Superior temporal gyrus (tissue), 1 donor: ENCODE results near the gene ZEB2.

ENCODE experiments used
- DNase-seq: peaks from one replicate; pipeline ENCODE4 v3.0.0-alpha.2; 2016; ENCODE audit errors: extremely low spot score

ZEB2 gene

DNA sequence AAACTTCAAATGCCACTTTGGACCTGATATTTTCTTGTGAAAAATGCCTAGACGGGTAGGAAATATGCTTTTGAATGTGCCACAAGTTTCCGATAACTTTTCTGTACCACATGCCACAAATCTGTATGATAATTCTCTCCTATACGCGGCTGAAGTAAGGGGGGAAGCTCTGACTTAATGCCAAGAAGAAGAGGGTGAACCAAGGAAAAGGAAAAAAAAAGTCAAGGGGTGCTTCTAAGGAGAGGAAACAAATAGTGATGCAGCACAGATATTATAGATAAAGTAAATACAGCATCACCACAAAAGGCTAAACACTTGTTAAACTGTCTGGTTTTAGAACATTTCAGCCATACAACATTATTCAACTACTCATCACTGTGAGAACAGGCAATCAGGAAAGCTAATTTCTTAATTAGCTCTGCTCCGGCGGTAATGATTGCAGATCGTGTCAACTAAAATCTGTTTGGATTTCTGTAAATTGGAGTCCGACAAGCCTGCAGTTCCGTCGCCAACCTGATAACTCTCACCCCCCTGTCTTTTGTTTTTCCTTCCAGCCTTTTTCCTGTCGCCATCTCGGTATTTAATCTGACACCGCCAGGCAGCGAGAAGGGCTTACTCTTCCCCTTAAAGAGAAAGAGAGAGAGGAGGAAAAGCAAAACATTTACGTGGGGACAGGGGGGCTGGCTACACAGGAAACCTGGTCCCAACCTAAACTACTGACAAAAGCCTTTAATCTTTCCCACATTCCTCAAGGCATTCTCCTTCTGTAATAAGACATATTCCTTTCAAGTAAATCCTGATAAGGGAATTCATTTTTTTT is 67.5 kb downstream of the ZEB2 start:
- peak; percentile 78 for DNase-seq

DNA sequence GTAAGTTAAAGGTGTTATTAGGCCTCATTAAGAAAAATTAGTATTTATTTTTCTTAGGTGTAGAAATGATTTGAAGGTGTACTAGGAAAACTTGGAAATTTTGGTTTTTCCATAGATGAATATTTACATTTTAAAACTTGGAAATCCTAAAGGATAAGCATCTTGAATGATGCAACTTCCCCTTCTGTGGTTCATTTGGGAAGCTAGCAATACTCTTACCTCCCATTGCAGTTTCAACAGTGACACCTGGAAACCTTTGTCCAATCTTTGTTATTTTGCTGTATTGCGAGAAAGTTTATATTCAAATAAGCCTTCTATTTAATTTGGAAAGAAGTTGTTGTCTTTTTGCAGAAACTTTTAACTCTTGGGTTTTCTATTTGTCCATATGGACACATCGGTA is 68.5 kb downstream of the ZEB2 start:
- DNase-seq: peak; percentile 68

DNA sequence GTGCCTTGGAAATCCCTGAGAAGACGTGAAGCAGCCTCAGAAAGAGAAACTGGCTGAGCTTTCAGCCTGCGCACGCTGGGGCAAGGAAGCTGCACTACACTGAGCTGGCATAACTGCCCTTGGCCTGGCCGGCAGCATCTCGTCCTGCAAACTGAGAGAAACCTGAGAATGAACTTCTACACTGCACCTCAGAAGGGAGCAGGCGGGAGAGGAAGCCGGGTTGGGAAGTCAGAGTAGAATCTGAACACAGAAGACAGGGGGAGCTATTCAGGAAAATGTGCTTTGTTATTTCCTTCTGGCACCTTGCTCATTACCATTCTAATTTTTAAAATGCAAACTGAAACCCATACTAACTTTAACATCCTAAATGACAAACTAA is 70.9 kb downstream of the ZEB2 start:
- DNase-seq: peak; percentile 63

DNA sequence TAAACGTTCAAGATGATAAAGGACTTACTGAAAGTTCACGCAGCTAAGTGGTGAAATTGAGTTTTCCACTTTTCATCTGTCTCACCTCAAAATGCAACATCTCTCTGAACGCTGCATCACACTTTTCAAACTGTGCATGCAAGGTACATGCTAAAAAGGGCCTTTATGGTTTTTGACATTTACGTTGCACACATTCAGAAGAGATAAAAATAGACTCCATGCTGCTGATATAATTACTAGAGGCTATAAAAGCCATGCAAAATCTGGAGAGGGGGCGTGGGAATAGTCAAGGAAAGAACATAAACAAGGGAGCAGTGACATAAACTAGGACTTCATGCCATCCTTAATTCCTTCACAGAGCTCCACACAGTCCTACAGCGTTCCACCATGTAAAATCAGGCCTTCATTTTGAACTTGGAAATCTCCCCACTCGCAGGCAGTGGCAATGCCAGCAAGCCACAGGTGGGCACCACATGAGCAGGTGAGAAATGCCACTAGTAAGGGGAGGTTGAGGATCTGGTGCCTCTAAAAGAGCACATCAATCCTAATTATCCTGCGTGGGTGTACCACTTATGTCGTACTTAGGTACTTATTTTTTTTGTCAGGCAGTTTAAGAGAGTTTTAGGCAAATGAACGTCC is 71.4 kb downstream of the ZEB2 start:
- peak; percentile 67 for DNase-seq

DNA sequence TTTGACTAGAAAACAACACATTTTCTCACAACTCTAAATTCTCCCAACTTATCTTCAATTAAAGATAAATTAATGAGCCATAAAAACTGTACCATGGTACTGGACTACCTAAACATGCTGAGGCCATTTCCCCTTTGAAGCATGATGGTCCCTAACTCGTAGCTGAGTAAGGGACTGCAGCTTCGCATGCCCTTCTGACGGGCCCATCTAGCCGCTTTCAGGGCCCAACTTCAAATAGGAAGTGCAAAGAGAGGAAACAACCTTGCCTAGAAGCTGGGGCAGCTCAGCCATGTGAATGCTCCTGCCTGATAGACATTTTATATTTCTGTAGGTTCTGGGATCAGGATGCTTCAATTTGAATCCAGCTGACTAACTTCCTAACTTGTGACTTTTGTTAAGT is 72.4 kb downstream of the ZEB2 start:
- DNase-seq: no peak

DNA sequence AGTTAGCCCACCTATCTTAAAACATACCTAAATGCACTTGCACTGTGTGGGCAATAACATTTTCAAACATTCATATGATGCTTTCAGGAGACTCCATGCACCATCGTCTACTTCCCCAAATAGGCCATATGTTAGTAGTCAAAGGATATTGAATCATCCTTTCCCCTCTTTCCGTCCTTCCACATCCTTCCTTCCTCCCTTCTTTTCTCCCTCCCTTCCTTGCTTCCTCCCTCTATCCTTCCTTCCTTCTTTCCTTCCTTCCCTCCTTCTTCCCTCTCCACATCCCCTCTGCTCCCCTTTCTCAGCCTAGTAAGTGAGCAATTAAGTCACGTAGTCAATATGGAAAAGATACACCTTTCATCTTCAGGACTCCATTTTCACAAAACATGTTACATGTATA is 73.8 kb downstream of the ZEB2 start:
- no peak for DNase-seq

DNA sequence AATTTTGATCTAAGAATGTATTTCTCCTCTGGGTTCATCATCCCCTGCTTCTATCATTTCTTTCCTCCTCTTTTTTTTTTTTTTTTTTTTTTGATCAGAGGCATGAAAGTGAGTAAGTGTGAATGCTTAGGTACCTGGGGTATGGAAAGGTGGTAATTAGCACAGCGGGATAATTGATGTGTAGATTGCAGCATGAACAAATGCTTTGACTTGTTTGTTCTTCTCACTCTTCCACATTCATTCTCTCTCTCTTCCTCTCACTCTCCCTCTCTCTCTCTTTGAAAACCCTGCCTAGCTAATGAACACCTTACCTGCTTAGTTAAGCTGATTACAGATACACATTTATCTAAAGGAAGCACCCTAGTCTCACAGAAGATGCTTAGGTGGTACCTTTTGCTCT is 74.7 kb downstream of the ZEB2 start:
- DNase-seq: no peak

DNA sequence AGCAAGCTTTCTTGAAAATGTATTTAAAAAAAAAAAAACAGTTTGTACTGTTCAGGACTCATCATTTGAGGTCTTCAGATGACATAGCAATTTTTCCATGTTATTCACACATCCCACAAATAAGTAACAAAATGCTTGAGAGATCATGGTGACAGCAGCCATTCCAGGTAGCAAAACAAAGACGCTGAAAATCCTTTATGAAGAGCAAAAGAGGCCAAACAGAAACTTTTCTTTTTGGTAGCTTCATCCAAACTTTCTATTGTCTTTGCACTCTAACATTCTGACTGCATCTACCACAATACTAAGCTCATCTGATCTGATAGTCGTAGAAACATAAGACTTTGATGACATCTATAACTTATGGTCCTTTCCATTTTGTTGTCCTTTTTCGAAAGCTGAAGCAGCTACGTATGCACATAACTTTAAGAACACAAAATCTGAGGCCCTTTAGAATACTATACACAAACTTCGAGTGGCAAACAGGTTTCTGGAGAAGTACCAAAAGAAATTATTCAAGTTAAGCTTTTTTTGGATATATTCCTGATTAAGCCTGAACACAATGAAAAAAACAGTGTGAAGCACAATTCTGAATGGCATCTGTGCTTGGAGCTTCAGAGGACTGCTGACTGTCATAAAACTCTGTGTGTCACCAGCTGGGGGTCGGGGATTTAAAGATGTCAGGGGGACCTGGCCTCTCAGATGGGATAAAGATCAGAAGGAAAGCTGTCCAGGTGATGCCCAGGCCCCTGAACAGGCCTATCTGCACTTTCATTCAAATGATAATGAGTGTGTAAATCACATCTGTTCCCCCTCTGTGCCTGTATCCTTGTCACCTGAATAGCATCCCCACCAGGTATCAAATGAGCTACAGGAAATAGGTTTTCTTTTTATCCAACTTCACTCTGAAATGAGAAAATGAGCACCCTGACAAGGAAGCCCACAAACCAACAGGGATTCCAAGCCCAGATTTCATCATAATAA is 75.8 kb downstream of the ZEB2 start:
- peak; percentile 62 for DNase-seq

DNA sequence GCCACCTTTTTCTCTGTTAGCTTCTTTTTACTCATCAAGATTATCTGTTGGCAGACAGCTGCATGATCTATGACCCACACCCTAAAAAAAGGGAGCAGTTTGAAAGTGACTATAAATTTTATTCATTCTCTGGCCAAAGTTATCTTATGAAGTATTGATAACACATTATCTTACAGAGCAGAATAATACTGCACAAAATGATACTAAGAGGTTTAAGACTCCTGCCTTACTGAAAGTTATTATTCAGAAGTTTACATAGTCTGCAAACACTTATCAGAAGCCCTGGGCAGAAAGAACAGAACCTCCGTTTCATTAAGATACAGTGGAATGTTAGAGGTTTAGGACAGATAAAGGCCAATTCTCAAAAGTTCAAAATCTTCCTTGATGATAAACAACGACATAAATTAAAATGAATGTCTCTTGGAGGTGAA is 78.2 kb downstream of the ZEB2 start:
- no peak for DNase-seq

DNA sequence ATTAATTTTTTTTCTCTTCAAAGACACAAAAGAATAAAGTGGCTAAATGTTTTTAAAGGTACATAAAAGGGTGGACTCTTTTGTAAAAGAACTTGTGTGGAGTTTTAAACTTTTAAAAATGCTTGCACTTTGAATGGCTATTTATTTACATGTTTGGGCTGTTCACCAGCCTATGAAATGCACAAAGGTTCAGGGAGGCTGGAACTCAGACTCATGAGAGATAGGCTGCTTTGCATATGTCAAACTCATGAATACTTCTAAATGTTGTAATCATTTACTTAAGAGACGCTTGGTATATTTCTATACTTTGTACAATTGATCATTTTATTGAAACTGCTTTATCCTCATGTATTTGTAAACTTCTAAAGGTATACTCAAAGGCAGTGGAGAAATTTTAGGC is 79.9 kb downstream of the ZEB2 start:
- DNase-seq: no peak

DNA sequence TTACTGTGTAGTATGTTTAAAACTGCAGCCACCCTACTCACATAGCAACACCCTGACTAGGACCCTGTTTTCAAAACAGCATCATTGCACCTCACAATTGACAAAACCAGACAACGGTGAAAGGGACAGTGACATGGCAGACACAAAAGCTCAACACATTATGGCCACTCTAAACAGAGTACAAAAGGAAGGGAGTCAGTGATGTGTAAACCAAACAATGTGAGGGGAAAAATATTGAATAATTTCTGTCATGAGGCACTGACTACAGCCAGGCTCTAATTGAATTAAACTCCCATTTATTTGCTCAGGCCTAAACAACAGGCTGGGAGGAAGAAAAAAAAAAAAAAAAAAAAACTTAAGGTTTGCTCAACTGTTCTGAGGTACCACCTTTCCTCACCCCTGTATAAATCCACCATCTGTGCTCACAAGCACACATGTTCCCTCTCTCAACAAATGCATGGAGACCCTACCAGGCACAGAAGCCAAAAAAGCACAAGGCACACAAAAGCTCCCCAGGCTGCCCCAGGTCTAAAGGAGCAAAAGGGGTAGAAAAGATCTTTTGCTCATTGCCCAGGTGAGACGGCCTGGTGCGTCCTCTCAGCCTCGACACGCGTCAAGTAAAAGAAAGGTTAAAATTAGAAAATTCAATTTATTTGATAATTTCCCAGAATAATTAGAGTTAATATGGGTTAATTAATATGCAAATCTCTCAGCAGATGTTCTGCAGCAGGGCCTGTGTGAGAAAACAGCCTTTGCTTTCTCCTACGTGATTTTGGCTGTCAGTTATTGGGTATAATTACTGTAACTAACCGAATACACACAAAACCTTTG is 80.9 kb downstream of the ZEB2 start:
- DNase-seq: no peak

DNA sequence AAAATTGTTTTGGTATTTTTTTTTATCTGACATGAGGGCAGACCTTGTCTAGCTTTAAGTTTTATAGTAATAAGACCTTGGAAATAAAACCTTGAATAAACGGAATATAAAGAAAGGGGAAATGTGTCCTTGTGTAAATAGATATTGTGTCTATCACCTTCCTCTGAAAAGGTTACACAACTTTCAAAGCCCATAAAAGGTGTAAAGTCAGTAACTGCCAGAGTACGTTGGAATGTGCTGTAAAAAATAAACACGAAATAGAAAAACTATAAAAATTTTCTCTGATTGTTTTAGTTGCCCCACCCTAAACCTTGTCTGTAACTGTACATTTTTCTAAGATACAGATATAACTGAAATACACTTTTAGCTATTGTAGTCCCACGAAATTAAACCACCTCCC is 82.3 kb downstream of the ZEB2 start:
- DNase-seq: no peak

DNA sequence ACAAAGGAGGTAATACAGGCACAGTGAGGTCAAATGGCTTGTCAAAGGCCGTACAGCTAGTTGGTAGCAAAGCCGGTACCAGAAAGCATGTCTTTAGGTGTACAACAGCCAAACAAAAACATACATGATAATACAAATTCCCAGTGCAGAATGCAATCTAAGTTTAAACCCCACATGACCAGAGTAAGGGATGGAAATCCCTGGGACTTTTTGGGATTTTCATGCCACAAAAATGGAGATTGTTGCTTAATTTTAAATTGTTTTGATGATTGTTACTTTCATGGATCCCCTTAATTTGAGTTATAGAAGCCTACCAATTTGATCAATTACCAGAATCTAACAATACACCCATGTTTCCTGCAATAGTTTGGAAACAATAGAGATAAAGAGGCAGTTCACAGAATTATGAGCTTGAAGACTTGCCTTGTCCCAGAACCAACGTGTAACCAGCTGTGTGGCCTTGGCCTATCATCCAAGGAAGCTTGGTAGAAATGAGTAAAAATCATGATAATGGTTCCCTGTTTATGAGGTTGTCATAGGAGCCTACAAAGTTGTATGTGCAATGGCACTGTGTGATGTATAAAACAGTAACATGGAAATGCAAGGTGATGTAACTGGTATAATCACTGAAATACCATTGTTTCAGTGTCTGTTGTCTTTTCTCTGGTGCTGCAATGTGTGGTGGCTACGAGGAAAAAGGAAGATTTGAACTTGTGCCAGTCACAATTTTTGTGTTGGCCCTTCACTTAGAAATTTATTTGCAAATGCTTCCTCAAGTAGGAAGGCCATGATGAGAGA is 85.3 kb downstream of the ZEB2 start:
- peak; percentile 59 for DNase-seq

DNA sequence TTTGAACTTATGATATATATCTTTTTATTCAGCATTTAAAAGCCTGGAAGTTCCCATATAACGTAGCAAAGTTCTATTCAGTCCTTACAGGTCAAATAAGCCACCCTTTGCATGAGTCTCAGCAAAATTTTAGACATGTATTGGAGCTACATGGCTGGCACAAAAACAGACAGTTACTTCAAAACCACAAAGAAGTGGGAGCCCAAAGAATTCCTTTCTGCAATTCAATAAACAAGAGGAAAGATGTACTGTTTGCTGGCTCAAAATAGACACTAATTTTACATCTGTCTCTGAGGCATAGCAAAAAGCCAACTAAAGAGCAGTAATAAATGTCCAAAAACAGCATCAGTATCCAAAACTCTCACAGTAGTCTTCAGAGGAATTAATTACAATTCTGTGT is 87.0 kb downstream of the ZEB2 start:
- peak; percentile 68 for DNase-seq

DNA sequence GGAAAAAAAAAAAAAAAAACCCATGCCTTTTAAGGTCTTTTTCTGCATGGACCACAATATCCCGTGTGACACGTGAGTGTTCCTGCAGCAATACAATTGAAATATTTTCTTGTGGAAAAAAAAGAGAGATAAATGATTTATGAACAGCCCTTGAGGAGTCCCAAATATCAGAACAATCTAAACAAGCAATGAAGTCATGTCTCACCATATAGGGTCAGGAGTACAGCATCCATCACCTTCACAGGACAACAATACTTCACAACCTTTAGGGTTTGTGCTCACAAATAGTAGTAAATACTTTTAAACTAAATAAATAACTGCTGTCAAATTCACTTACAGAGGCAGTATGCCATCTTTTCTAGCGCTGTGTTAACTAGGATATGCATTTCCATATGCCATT is 87.9 kb downstream of the ZEB2 start:
- peak; percentile 80 for DNase-seq

DNA sequence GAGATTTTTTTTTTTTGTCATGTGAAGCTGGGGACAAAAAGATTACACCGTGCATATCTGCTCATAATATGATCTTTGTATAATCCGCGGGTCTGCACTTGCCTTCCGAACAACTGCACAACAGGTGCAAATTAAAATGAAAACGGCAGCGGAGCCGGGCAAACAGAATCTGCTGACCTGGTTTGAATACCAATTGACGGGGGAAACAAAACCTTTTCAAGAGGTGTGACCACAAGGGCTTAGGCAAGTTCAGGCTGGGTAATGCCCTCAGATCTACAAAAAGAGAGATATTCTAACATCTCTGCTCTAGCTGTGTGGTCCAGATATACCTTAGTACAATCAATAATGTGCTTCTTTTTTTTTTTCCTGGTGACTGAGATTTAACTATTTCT is 88.5 kb downstream of the ZEB2 start:
- peak; percentile 78 for DNase-seq

DNA sequence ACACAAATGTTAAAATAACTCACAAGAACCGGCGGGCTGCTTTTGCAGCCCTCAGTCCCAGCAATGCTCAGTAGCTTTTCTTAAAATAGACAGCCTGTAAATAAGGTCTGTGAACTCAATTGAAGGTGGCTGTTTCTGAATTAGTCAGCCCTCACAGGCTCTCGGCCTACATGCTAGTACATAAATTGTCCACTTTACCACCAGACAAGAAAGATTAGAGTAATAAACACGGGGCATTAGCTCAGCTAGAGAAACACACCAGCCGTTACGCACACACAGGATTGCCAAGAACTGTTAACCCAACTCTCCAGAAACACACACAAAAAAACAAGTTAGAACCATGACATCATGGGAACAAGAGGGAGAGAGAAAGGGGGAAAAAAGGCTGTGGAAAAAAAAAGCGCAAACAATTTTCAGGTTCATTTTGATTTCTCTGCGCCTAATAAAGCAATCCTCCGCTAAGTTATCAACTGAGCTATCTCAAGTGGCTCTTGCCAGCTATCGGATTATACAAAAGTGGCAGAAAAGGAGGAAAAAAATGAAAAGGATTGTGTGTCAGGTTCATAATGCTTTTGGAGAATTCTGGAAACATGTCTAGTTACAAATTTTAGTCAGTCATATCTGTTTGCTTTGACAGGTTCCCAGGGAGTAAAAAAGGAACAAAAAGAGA is 89.1 kb downstream of the ZEB2 start:
- peak; percentile 88 for DNase-seq

DNA sequence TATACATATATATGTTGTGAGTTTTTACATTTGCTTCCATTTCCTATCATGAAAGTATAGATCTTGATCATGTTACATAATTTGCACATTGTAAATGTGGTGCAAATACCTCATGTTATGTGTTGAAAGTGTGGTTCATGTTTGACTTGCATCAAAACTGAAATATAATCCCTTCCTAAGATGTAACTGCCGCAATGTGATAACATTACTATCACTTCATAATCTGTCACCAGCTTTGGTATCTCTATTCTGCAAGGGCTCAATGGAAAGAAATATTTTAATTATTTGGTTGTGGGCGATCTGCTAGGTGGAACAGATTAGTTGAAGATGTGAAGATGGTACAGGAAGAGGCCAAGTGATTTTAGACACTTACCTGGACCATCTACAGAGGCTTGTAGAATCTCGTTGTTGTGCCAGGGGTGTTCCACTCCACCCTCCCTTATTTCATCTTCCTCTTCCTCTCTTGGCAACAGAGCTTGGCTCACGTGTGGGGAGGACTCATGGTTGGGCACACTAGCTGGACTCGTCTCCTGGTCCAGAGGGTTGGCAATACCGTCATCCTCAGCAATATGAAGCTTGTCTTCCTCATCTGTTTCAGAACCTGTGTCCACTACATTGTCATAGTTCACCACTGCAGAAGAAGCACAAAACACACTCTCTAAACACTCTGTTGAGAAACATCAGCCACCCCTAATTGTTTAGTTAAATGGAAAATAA is 90.4 kb downstream of the ZEB2 start:
- peak; percentile 73 for DNase-seq

DNA sequence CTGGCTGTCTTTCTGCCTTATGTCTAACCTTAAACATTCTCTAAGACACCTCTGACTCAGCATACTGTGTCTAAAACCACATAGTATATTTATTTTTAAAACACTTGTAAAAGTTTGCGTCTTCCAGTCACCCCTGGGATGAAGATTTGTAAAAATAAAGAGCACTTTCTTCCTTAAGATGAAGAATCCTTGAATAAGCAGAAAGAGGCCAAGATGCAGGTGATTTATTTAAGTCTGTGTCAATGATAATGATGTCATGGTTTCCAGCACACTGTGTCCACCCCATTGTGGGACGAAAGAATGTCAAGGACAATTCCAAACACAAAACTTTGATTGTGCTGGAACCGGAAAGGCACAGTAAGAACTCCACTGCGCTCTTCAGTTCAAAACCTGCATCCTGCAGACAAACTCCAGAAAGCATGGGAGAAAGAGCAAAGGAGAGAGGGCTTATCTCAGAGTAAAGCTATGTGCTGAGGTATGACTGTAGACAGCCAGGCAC is 92.9 kb downstream of the ZEB2 start:
- peak; percentile 79 for DNase-seq
